NCI-H748 (cell line): Measurements from ENCODE around the gene GSTM3.
"Not testable (repeated sequence)": the region's sequence is repeated elsewhere in the genome, so short reads cannot be mapped to it uniquely, and the experiment has no call there.

Experiments
- DNase-seq: peaks from one replicate; lab custom pipeline; 2025; ENCODE audit not compliant: unreplicated experiment; lab: John Stamatoyannopoulos, UW

GSTM3 gene

GRCh38 chr1:109708949-109709348, 31.9 kb downstream of the GSTM3 start:
- not testable (repeated sequence) for DNase-seq

- DNase-seq = no peak
Observed at GRCh38 chr1:109705411-109705810, 35.4 kb downstream of the GSTM3 start.

- DNase-seq = no peak
Observed at GRCh38 chr1:109704173-109704572, 36.7 kb downstream of the GSTM3 start.

GRCh38 chr1:109702940-109703339, 37.9 kb downstream of the GSTM3 start:
- DNase-seq = not testable (repeated sequence)

- DNase-seq = not testable (repeated sequence)
Observed at GRCh38 chr1:109697861-109698260, 43.0 kb downstream of the GSTM3 start.

GRCh38 chr1:109697066-109697465, 43.8 kb downstream of the GSTM3 start:
- no peak for DNase-seq

- DNase-seq = not testable (repeated sequence)
Observed at GRCh38 chr1:109695138-109695537, 45.7 kb downstream of the GSTM3 start.

GRCh38 chr1:109694400-109694799, 46.4 kb downstream of the GSTM3 start:
- DNase-seq = not testable (repeated sequence)

GRCh38 chr1:109691759-109692158, 49.1 kb downstream of the GSTM3 start:
- DNase-seq = no peak

- no peak for DNase-seq
Observed at GRCh38 chr1:109689844-109690405, 50.9 kb downstream of the GSTM3 start.

- DNase-seq = no peak
Observed at GRCh38 chr1:109687641-109688499, 53.0 kb downstream of the GSTM3 start, which contains the start of gene GSTM1. GSTM1 (plus strand) TSS chr1:109687817; CDS start chr1:109687874, 57 bp downstream.

- not testable (repeated sequence) for DNase-seq
Observed at GRCh38 chr1:109687109-109687508, 53.7 kb downstream of the GSTM3 start.

- DNase-seq = not testable (repeated sequence)
Observed at GRCh38 chr1:109685890-109686289, 54.9 kb downstream of the GSTM3 start.

GRCh38 chr1:109685399-109685798, 55.4 kb downstream of the GSTM3 start:
- DNase-seq = not testable (repeated sequence)

- not testable (repeated sequence) for DNase-seq
Observed at GRCh38 chr1:109684777-109685176, 56.1 kb downstream of the GSTM3 start.
